ENCODE measurements around the gene CHD9NB.
A peak's percentile ranks its signal among the peaks of the same experiment; 100 is the strongest.
"Not testable (repeated sequence)": the region's sequence is repeated elsewhere in the genome, so short reads cannot be mapped to it uniquely, and the experiment has no call there.

The CHD9NB gene

DNA sequence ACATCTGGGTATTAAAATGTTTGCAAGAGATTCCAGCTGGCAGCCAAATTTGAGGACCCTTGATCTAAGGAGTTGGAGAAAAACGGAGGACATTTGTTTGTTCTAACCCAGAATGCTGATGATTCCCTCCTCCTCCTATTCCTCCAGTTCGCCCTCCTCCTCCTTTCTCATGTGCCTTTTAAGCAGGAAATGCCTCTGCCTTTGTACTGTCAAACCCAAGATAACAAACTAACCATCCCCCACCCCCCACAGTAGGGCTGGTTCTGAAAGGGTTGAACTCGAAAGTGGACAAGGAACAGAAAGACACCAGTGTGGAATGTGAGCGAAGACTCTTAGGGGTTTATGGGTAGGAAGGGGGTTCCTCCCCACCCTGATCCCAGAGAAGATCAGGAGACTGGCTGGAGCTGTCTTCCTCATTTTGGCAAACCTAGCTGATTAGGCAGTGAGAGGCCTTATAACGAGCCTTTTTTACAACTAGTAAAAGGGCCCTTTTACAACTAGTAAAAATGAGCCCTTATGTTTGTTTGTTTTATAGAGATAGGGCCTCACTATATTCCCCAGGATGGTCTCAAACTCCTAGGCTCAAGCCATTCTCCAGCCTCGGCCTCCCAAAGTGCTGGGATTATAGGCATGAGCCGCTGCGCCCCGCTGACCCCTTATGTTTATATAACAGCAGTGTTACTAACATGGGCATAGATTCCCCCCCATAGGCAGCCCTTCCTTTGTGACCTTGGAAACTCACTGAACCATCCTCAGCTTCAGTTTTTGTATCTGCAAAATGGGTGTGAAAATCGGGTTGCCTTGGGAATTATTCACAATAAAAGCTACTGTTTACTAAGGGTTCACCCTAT, 3.1 kb upstream of the CHD9NB start:
- no peak for DNase-seq

DNA sequence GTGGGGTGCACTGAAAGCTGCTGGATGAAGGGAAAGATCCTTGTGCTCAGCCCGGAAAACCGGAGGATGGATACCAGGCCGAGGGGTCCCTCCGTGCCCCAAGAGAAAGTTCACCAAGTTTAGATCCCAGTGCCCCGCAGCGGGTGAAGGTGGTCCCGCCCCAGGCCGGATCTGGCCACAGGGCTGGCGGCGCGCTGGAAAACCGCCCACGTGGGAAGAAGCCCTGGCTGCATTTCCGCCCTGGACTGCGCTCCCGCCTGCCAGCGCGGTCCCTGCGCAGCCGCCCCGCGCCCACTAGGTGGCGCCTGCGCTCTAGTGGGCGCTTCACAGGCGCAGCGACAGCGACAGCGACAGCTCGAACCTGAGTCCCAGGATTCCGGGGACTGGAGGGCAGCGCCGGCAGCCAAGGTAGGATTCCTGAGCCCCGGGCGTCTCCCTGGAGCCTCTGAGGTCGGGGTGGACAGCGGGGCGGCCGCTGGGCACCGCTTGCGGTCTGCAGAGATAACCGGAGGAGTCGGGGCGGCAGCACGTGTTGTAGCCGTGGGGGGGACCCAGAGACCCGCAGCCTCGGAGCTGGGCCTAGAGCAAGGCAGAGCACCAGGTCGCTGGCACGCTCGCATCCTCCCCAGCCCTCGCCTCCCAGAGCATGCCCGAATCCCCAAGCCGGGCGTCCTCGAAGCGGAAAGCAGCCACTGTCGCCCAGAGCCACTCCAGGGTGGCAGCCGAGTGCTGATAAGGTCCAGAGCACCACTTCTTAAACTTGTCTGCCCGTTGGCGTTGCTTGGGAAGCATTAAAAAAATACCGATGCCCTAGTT, 2.2 kb upstream of the CHD9NB start, which contains the start of gene CHD9:
Gene CHD9, plus strand, starts transcription at position 322 of the 816 bp plus-strand sequence. CDS start 101,099 bp downstream, outside the sequence.
- DNase-seq, result peak; percentile 69

DNA sequence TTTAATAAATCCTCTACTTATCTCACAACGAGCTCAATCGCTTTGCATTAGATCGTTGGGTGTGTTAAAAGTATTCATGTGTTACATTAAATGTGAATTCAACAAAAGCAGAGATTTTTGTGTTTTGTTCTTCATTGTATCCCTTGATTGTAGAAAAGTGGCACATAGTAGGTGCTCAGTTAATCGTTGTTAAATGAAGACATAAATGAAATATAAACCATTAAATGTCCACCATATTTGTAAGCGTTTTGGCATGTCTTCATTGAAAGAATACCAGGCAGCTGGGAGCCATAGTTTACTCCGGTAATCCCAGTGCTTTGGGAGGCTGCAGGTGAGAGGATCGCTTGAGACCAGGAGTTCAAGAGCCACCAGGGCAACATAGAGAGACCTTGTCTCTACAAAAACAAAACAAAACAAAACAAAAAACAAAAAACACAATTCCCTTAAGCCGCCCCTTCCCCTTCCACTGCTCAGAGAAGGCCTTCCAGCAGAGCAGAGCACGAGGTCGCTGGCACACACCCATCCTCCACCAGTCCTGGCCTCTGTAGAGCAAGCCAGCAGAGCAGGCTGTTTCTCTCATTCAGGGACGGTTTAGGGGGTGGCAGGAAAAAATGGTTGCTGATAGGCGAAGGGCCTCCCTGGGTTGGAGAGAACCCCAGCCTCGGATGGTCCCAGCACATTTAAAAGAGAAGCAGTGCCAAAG, 1.4 kb upstream of the CHD9NB start:
- no peak for DNase-seq

DNA sequence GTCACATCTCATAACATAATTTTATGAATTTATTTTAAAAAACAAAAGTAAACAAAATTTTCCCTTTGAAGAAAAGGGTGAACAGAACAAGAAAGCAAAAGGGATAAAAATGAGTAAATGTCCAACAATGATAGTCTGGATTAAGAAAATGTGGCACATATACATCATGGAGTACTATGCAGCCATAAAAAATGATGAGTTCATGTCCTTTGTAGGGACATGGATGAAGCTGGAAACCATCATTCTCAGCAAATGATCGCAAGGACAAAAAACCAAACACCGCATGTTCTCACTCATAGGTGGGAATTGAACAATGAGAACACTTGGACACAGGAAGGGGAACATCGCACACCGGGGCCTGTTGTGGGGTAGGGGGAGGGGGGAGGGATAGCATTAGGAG, 1.4 kb downstream of the CHD9NB start:
- DNase-seq, result not testable (repeated sequence)

DNA sequence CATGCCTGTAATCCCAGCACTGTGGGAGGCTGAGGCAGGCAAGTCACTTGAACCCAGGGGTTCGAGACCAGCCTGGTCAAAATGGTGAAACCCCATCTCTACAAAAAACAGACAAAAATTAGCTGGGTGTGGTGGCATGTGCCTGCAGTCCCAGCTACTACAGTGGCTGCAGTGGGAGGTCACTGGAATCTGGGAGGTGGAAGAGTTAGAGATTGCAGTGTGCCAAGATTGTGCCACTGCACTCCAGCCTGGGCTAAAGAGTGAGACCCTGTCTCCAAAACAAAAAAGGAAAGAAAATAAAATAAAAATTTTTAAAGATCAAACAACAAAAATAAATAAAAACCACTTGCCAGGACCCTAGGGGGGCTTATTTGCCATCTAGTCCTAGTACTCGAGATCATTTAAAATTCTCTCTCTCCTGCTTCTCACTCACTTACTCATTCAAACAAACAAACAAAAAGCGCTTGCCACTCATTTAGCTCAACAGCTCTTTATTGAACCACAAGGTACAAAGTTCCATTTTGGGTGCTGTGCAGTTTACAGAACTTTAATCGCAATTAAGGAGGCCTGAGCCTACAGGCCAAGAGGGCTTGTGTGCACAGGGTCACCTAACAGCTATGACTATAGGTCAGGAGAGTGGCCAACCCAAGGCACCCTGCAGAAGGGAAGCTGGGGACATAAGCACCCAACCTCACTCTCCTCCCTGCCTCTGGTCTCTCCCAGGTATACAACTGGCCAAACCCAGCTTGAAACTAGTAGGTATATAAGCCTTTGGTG, 4.4 kb downstream of the CHD9NB start:
- DNase-seq, result no peak

DNA sequence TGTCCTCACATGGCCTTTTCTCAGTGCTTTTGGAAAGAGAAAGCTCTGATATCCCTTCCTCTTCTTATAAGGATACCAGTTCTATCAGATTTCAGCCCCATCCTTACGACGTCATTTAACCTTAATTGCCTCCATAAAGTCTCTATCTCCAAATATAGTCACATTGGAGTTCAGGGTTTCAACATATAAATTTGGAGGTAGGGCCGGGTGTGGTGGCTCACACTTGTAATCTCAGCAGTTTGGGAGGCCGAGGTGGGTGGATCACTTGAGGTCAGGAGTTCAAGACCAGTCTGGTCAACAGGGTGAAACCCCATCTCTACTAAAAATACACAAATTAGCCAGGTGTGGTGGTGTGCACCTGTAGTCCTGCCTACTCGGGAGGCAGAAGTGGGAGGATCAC, 5.2 kb downstream of the CHD9NB start:
- not testable (repeated sequence) for DNase-seq

DNA sequence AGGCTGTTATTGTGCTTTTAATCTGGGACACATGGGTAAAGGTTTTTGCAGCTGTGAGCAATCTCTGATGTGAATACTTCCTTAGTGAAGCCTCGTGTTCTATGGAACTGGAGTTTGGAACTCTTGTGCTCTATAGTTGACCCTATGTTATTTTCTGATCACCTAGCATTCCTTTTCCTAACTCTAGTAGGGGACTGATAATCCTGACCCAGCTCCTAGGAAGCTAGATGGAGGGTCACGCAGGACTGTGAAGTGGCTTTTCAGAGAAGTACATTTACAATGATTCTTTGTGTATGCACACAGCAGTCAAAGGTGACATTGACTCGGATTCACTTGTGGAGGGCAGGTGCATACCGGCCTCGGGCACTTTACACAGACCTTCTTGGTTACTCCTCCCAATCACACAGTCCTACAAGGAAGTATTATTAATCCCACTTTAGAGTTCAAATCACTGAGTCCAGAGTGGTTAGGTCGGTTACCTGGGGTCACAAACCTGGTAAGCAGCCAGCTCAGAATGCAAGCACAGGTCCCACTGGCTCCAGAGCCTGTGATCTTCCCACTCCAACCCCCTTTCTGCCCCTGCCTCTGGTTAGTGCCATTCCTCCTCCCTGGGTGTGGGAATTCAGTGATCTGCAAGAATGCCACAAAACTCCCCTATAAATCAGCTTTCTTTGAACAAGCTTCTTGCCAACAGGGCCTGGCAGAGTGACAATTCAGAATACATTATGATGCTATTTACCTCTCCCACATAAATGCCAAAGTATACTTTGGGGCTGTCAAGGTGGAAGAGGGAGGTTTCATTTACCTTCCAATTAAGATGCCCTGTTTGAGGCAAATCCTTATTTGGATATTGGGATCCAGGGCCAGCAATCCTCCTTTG, 7.1 kb downstream of the CHD9NB start:
- no peak for DNase-seq

DNA sequence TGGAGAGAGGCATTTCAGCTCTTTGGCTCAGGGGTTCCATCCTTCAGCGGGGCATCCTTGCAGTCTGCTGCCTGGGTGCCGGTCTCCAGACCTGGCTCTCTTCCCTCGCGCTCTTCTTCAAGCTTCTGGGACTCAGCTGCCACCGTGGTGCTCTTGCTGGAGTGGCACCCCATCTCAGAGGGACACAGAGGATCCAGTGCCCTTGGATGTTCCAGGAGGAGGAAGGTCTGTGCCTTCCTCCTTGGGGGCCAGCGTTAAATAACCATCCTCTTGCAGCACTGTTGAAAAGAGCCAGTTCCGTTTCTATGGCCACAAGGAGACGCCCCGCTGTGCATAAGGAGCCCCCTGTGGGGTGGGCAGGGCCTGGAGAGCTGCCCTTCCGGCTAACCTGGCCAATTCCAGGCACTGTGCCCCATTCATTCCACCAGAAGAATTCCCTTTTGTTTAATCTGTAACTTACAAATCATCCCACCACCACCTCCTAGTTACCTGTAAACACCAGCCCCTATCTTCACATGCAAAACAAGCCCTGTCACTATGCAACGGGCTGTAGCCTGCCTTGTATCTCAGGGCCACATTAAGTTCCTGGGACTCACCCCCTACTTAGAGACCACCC, 8.6 kb downstream of the CHD9NB start:
- no peak for DNase-seq

DNA sequence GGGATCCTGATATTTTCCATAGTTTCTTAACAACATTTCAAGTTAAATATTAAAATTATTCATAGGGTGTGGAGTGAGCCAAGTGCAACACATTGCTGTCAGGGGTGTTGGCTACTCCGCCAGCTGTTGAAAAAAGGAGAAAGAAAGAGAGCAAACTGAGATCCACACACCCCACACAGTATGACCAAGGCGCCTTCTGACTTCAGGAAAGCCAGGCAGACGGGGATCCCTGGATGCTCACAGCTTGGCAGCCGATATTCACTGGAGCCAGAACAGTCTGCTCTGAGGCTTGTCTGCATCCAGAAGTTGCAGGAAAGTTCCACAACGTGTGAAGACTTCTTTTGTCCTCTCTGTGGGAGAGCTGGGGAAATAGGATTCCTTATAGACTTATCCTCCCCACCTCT, 9.3 kb downstream of the CHD9NB start:
- DNase-seq, result no peak

DNA sequence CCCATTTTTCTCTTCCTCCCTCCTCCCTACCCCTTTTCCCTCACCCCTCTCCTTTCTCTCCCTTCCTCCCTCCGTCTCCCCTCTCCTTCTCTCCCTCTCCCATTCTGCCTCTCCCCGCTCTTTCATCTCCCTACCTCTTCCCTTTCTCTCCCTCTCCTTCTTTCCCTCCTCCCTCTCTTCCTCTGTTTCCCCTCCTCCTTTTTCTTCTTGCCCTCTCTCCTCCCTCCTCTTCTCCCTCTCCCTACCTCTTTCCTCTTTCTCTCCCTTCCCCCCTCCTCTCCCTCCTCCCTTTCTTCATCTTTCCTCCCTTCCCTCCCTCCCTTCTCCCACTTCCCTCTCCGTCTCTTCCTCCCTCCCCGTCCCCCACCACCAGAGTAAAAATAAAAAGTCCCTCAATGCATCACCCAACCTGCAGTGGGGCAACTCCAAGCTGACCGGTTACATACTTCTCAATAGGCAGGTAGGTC, 10.4 kb downstream of the CHD9NB start:
- DNase-seq, result no peak

DNA sequence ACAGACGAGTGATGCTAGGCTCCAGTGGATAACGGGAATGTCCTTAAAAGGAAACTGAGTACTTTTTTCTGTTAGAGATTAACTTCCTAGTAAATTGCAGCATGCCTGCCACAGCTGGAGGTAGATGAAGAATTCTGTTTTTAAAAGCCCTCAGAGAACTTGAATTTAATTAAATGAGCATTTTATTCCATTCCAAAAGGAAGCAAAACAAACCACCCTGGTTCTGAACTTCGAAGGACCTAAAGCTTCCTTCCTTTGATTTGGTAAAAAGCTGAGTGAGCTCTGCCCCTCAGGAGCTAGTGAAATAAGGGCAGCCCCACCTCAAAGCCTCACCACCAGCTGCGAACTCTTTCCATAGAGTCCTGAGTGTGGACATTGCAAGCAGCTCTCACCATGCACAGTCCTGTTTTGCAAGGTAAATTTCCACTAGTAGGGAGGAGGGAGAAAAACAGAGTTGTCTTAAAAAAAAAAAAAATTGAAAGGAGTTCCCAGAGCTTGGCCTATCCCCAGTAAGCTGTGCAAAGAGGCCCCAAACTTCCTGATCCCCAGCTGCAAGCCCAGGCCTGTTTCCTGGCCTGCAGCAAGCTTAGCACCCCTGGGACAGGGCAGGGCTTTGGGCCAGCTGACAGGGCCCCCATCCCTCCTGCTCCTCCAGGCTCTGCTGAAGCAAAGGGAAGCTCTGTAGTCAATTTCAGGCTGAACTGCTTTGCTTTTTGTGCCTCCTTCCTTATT, 11.2 kb downstream of the CHD9NB start:
- DNase-seq, result no peak

DNA sequence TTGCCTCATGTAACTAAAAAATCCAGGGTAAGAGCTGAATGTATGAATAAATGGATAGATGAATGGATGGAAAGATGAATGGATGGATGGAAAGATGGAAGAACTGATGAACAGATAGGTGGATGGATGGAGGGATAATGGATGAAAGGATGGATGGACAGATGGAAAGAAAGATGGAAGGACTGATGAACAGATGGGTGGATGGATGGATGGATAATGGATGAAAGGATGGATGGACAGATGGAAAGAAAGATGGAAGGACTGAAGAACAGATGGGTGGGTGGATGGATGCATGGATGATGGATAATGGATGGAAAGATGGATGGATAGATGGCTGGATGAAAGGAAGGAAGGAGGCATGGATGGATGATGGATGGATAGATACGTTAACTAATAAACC, 11.9 kb downstream of the CHD9NB start:
- no peak for DNase-seq

DNA sequence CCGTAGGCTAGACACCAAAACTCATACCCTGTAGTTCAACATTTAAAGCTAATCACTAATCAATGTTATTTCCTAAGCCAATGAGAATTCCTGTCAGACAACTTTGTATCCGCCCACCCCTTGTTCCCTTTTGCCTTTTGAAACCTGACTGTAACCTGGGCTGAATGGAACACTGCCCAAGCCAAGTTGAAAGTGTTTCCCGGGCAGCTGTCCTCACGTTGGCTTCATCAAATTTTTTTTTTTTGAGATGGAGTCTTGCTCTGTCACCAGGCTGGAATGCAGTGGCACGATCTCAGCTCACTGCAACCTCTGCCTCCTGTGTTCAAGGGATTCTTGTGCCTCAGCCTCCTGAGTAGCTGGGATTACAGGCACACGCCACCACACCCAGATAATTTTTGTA, 16.0 kb downstream of the CHD9NB start:
- DNase-seq, result not testable (repeated sequence)

DNA sequence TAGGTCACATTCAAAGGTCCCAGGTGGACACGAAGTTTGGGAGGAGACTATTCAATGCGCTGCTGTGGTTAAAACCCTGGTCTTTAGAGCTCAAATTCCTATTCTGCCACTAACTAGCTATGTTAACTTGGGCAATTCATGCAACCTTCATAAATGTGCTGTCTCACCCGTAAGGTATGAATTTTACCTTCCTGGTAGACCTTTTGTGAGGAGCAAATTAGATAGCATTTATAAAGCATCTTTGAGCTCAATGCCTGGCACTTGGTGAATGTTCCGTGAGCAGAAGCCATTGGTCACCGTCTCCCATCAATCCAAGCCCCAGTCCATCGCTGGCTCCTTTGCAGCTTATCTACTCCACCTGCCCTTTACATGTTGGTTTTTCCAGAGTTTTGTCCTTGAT, 16.6 kb downstream of the CHD9NB start:
- no peak for DNase-seq

DNA sequence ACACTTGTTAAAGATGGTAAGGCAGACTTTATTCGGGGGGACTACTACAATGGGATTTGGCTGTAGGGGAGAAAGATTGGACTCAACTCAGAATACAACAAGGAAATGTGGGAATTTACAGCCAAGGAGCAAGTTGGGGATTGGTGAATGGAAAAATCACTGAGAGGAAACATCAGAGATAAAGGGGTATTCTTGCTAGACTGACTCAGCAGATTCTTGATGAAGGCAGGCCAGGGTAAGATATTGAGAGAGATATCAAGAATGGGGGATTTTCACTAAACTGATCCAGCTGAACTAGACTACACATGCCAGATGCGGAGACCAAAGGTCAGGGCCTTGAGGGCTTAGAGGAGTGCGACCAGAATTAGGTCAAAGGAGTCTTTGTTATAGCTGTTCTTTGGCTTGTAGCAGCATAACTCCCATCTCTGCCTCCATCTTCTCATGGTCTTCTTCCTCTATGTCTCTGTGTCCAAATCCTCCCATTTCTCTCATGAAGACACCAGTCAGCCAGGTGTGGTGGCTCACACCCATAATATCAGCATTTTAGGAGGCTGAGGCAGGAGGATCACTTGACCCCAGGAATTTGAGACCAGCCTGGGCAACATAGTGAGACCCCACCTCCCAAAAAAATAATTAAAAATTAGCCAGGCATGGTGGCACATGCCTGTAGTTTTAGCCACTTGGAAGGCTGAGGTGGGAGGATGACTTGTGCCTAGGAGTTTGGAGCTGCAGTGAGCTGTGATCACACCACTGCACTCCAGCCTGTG, 17.3 kb downstream of the CHD9NB start:
- DNase-seq, result no peak

DNA sequence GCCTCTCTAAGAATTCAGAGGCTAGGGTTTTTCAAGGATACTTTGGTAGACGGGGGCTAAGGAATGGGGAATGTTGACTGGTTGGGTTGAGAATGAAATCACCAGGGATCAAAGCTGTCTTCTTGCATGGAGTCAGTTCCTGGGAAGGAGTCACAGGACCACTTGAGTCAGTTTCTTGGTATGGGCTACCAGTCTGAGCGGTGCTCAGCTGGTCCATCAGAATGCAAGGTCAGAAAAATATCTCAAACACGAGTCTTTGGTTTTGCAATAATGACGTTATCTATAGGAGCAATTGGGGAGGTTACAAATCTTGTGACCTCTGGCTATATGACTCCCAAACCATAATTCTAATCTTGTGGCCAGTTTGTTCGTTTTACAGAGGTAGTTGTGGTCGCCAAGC, 18.4 kb downstream of the CHD9NB start:
- no peak for DNase-seq

DNA sequence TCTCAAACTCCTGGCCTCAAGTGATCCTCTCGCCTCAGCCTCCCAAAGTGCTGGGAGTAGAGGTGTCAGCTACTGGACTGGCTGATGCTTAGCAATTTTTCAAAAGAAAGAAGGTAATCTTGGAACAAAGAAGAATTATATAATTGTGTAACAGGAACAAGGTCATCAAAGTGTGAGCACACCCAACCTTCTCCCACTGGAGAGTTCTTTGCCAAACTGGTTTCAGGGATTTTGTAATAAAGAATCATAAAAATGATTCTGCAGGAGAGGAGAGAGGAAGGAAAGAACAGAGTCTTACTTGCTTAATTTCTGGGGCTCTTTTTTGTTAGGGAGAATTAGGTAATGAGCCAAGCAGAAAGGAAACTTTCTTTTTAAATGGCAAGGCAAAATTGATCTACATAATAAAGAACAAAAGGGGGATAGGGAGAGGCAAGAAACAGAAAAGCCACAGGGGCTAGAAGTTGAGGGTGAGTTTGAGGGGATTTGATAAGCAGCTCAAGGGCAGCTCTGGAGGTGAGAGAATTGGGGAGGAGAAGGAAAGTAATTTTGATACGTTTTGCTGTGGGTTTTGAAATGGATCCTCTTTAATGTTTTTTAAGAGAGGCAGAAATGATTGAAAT, 21.3 kb downstream of the CHD9NB start:
- no peak for DNase-seq

DNA sequence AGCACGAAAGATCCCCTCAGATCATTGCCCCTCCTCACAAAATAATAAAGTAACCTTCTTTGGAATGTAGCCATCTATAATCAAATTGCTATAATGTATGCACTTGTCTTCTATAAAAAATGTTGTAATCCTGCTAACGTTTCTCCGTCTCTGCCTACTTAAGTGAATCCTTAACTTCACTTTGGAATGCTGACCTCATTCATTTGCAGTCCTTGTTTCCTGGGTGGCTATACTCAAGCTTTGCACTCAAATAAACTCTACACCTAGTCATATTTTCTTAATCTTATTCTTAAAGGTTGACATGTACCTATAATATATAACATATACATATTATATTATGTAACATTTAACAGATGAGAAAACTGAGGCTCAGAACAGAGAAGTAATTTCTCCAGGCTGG, 22.7 kb downstream of the CHD9NB start:
- DNase-seq, result no peak

DNA sequence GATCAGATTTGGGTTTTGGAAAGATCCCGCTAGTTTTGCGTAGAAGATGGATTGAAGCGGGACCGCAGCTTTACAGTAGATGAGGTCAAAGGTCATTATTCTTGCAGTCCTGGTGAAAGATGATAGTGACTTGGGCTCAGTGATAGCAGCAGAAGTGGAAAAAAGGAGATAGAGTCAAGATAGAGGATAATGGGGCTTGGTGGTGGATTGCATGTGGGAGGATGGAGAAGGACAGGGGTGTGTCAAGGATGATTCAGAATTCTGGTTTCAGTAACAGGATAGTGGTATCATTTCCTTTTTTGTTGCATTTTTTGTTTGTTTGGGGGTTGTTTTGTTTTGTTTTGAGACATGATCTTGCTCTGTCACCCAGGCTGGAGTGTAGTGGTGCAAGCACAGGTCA, 28.7 kb downstream of the CHD9NB start:
- DNase-seq, result no peak
